IMR-90 (cell line): ENCODE measurements around the gene SLC25A3. TPM values are rescaled to one million over a fixed set of nuclear protein-coding genes. Genes with fewer than 3 reads are reported as not detected.

Experiments used
- ATAC-seq: fragments of 200-7000 bp; cut with Tn5 transposase; 2 replicates; pipeline ENCODE4 v1.9.1; 2020; ENCODE audit warnings: low read depth, mild to moderate bottlenecking, moderate library complexity
- BruUV-seq: library from RNA; stranded (reverse); fragments of 400-500 nt; replicated peaks from 2 replicates; lab custom pipeline; 2021; lab: Mats Ljungman, UMichigan
- CTCF ChIA-PET: fragments of 300-600 bp; formaldehyde crosslinking; extraction: SDS; loops from one replicate; lab custom pipeline; 2021; ENCODE audit warnings: antibody characterized with exemption; lab: Yijun Ruan, JAX
- POLR2A ChIA-PET: fragments of 300-600 bp; sonication (Branson Sonifier 250); formaldehyde crosslinking; loops from one replicate; lab custom pipeline; 2022; ENCODE audit warnings: antibody characterized with exemption; ENCODE audit not compliant: unreplicated experiment; lab: Charles Lee
- DNase-seq: peaks from one replicate; pipeline ENCODE4 v3.0.0; 2013
- H2AFZ ChIP-seq: replicated peaks from 2 replicates; pipeline ENCODE3; 2013; ENCODE audit warnings: low read length, mild to moderate bottlenecking; ENCODE audit not compliant: poor library complexity
- H2AK5ac ChIP-seq: 2 replicates; pipeline ENCODE4 v1.6.1; 2013; ENCODE audit warnings: low read depth, low read length, inconsistent platforms
- H2AK9ac ChIP-seq: replicated peaks from 2 replicates; pipeline ENCODE3; 2013; ENCODE audit warnings: mild to moderate bottlenecking, low read depth, low read length, moderate library complexity; ENCODE audit not compliant: poor library complexity
- H2BK120ac ChIP-seq: 2 replicates; pipeline ENCODE4 v1.6.1; 2013; ENCODE audit warnings: low read depth, low read length, inconsistent platforms
- H2BK15ac ChIP-seq: 3 replicates; pipeline ENCODE4 v1.6.1; 2013; ENCODE audit warnings: low read depth, low read length, inconsistent platforms
- H2BK20ac ChIP-seq: 2 replicates; pipeline ENCODE4 v1.6.1; 2013; ENCODE audit warnings: low read depth, mild to moderate bottlenecking, inconsistent platforms, low read length, moderate library complexity
- H2BK5ac ChIP-seq: 2 replicates; pipeline ENCODE4 v1.6.1; 2013; ENCODE audit warnings: mild to moderate bottlenecking, low read depth, low read length, inconsistent platforms; ENCODE audit not compliant: poor library complexity, severe bottlenecking
- H3K14ac ChIP-seq: replicated peaks from 2 replicates; pipeline ENCODE4 v1.6.1; 2013; ENCODE audit warnings: low read depth, low read length, inconsistent platforms
- H3K18ac ChIP-seq: 2 replicates; pipeline ENCODE4 v1.6.1; 2013; ENCODE audit warnings: low read depth, low read length, control low read depth
- H3K23ac ChIP-seq: 2 replicates; pipeline ENCODE4 v1.6.1; 2013; ENCODE audit warnings: low read depth, low read length, inconsistent platforms
- H3K27ac ChIP-seq: 2 replicates; pipeline ENCODE4 v1.5.1; 2013; ENCODE audit warnings: mild to moderate bottlenecking, control low read depth, low read length; ENCODE audit not compliant: insufficient read depth
- H3K27me3 ChIP-seq: 2 replicates; pipeline ENCODE4 v1.6.1; 2013; ENCODE audit warnings: low read length; ENCODE audit not compliant: control insufficient read depth, insufficient read depth
- H3K36me3 ChIP-seq: 2 replicates; pipeline ENCODE4 v1.6.1; 2013; ENCODE audit warnings: low read length, mixed read lengths; ENCODE audit not compliant: control insufficient read depth, insufficient read depth
- H3K4ac ChIP-seq: 2 replicates; pipeline ENCODE4 v1.6.1; 2013; ENCODE audit warnings: low read depth, low read length, inconsistent platforms
- H3K4me1 ChIP-seq: 2 replicates; pipeline ENCODE4 v1.6.1; 2013; ENCODE audit warnings: low read length, mixed read lengths; ENCODE audit not compliant: control insufficient read depth, insufficient read depth
- H3K4me2 ChIP-seq: 2 replicates; pipeline ENCODE4 v1.6.1; 2013; ENCODE audit warnings: low read depth, mild to moderate bottlenecking, control low read depth, low read length, moderate library complexity
- H3K4me3 ChIP-seq: 2 replicates; pipeline ENCODE4 v1.5.1; 2013; ENCODE audit warnings: low read depth, mild to moderate bottlenecking, control low read depth, low read length, moderate library complexity; ENCODE audit not compliant: insufficient read depth
- H3K56ac ChIP-seq: 2 replicates; pipeline ENCODE4 v1.6.1; 2013; ENCODE audit warnings: low read length, inconsistent platforms; ENCODE audit not compliant: insufficient read depth; ENCODE audit errors: extremely low read depth
- H3K79me1 ChIP-seq, 2 experiments: 2 replicates each; pipeline ENCODE4 v1.6.1; 2013; ENCODE audit warnings: low read length in 2 of 2, inconsistent platforms in 1 of 2, low read depth in 1 of 2
- H3K9ac ChIP-seq: 2 replicates; pipeline ENCODE4 v1.6.1; 2013; ENCODE audit warnings: low read depth, low read length, control low read depth
- H3K9me1 ChIP-seq: 2 replicates; pipeline ENCODE4 v1.6.1; 2013; ENCODE audit warnings: low read length, inconsistent platforms; ENCODE audit not compliant: insufficient read depth
- H3K9me3 ChIP-seq: 2 replicates; pipeline ENCODE4 v1.6.1; 2013; ENCODE audit warnings: low read length; ENCODE audit not compliant: control insufficient read depth, insufficient read depth
- H4K20me1 ChIP-seq: 2 replicates; pipeline ENCODE4 v1.6.1; 2013; ENCODE audit warnings: low read length, inconsistent platforms; ENCODE audit not compliant: insufficient read depth
- H4K5ac ChIP-seq: 2 replicates; pipeline ENCODE4 v1.6.1; 2013; ENCODE audit warnings: mild to moderate bottlenecking, low read depth, low read length, control low read depth
- H4K8ac ChIP-seq, 2 experiments: 2 replicates each; pipeline ENCODE4 v1.6.1; 2013; ENCODE audit warnings: low read depth in 2 of 2, low read length in 2 of 2, control low read depth in 1 of 2, inconsistent platforms in 1 of 2
- H4K91ac ChIP-seq: 2 replicates; pipeline ENCODE4 v1.6.1; 2013; ENCODE audit warnings: low read depth, low read length, inconsistent platforms; ENCODE audit not compliant: insufficient read depth
- CEBPB ChIP-seq: IDR thresholded peaks from 2 replicates; pipeline ENCODE4 v1.6.1; 2012; ENCODE audit warnings: low read depth, low read length, improper control_type of control experiment
- NFE2L2 ChIP-seq: fragments of 150-350 bp; IDR thresholded peaks from 2 replicates; pipeline ENCODE4 v1.6.1; 2016; ENCODE audit warnings: low read depth, mild to moderate bottlenecking, low read length
- POLR2A ChIP-seq: IDR thresholded peaks from 2 replicates; pipeline ENCODE4 v1.6.1; 2012; ENCODE audit warnings: mild to moderate bottlenecking, low read depth, low read length
- RAD21 ChIP-seq: IDR thresholded peaks from 2 replicates; pipeline ENCODE4 v1.6.1; 2012; ENCODE audit warnings: low read length, improper control_type of control experiment
- RFX5 ChIP-seq: IDR thresholded peaks from 2 replicates; pipeline ENCODE4 v1.8.0; 2012; ENCODE audit warnings: low read depth, mild to moderate bottlenecking, low read length, moderate library complexity
- WGBS, 2 experiments: methylation state at CpG; one replicate each; pipeline versions ENCODE4 v1.1.5 to v1.1.7; 2013; ENCODE audit warnings: missing lambda C conversion rate in 2 of 2; ENCODE audit not compliant: insufficient read length in 1 of 2; ENCODE audit errors: extremely low coverage in 2 of 2; 5-methylcytosine and 5-hydroxymethylcytosine counted together
- dilution Hi-C: fragments of 300-500 bp; cut with HindIII; formaldehyde crosslinking; loops from one replicate; pipeline ENCODE4 v1.14.3; 2018; ENCODE audit warnings: low sequenced_read_pairs; ENCODE audit not compliant: unreplicated experiment
- in situ Hi-C: fragments of 300-500 bp; cut with MboI; formaldehyde crosslinking; loops from 3 replicates; pipeline ENCODE4 v1.14.3; 2019; ENCODE audit warnings: low sequenced_read_pairs, inconsistent platforms, mixed read lengths
- intact Hi-C: fragments of 100-400 bp; cut with micrococcal nuclease; formaldehyde crosslinking; loops from 2 replicates; pipeline ENCODE4 v1.10.0; 2022
- polyA plus RNA-seq, 3 experiments: library from polyadenylated mRNA; depleted of rRNA; stranded (reverse); fragments of >200 nt; gene quantifications; 2 replicates each; pipeline ENCODE4 v1.2.3, GENCODE V29; 2012; ENCODE audit warnings: low replicate concordance in 1 of 3
- total RNA-seq: library from RNA; depleted of rRNA; stranded (reverse); fragments of >200 nt; gene quantifications from 2 replicates; pipeline ENCODE4 v1.2.3, GENCODE V29; 2012
- TF ChIP-seq, protein P1 (sequence below): fragments of 150-350 bp; IDR thresholded peaks from 2 replicates; pipeline ENCODE4 v1.6.1; 2017; ENCODE audit warnings: mild to moderate bottlenecking, antibody characterized with exemption, low read length, low read depth

The SLC25A3 gene
- total and polyA plus RNA-seq, 2 of the 4 experiments (the other 2 are of a cell fraction): 657 to 861 TPM

DNA sequence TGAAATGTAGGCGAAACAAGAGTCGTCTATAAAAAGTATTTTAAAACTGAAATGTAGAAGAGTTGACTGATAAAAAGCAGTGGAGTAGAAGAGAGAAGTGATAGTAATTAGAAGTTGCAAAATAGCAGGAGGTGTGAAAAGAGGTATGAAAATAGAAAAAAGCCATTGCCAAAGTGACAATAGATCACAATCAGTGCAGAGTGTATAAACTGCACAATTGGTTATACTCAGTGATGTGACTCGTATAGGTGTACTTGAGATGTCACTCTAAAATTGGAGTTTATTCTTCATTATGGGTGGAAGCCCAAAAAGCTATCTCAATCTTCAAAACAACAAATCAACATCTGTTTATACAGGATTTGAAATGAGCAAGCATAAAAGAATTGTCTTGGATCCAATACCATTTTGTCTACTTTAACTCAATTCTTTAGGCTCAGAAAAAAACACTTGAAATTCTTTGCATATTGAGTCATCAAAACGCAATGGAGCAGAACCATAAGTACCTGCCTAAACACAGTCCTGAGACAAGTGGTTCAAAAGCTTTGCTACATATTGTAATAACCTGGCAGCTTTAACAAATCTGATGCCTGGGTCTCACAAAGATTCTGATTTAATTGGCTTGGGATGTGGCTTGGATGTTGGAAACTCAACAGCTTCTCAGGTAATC, 42.3 kb downstream of the SLC25A3 start:
- intact Hi-C loops: no loop called here

More for the DNA sequence above, 42.3 kb downstream of the SLC25A3 start:
- peak; percentile 92 for ATAC-seq
- H2BK5ac ChIP-seq: peak overlapping the region; percentile 67
- H3K4ac ChIP-seq: no peak overlapping the region
- H3K79me1 ChIP-seq: peaks cover 15 to 55% of the 10 kb centered on the region in 2 experiments
- H3K4me1 ChIP-seq: peaks cover 6% of the 10 kb centered on the region; the same call in 1 of the 2 replicates
- peaks cover 22% of the 10 kb centered on the region for H4K20me1 ChIP-seq
- H2AK5ac ChIP-seq: no peak overlapping the region
- no peak overlapping the region for H4K5ac ChIP-seq
- H2AK9ac ChIP-seq: no peak overlapping the region
- WGBS, 2 experiments: 100% methylated on average over 2 of the region's 4 CpGs; no CpG with 5 or more reads in 1 of the 2 experiments
- no peaks in the 10 kb centered on the region for H3K9me3 ChIP-seq
- no peaks in the 10 kb centered on the region for H3K27me3 ChIP-seq
- DNase-seq: peak; percentile 77
- H3K4me2 ChIP-seq: peak overlapping the region; percentile 58; the same call in 1 of the 2 replicates
- peak overlapping the region; percentile 14; the same call in 1 of the 2 replicates for H4K91ac ChIP-seq
- dilution Hi-C loops (no loop called here), in situ Hi-C loops (loop anchor here (5.0 kb wide), 1 partner anchor 33 kb away; no protein-coding TSS in a partner anchor)
- peaks cover 6% of the 10 kb centered on the region for H3K9me1 ChIP-seq
- H3K36me3 ChIP-seq: peaks cover 18% of the 10 kb centered on the region
- BruUV-seq: no TSS peak
- TF ChIP-seq, protein P1, sequence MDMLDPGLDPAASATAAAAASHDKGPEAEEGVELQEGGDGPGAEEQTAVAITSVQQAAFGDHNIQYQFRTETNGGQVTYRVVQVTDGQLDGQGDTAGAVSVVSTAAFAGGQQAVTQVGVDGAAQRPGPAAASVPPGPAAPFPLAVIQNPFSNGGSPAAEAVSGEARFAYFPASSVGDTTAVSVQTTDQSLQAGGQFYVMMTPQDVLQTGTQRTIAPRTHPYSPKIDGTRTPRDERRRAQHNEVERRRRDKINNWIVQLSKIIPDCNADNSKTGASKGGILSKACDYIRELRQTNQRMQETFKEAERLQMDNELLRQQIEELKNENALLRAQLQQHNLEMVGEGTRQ: no peak
- TF ChIP-seq CEBPB (no peak), RAD21 (no peak), RFX5 (no peak), NFE2L2 (no peak), POLR2A (no peak)
- CTCF ChIA-PET: interaction anchor here (0.9 kb wide), 1 partner anchor 14 kb away, joined by 3 read pairs; no protein-coding TSS in a partner anchor
- H2AFZ ChIP-seq: no peak overlapping the region
- 0 out of 2 replicates have a peak overlapping the region, but pooled peaks have one; percentile 46 for H3K23ac ChIP-seq
- no peak overlapping the region for H3K27ac ChIP-seq
- 0 out of 3 replicates have a peak overlapping the region, but pooled peaks have one; percentile 7 for H2BK15ac ChIP-seq
- no peak overlapping the region for H3K4me3 ChIP-seq
- POLR2A ChIA-PET: no interaction called here
- H3K18ac ChIP-seq: no peak overlapping the region
- no peak overlapping the region for H3K9ac ChIP-seq
- no peak overlapping the region for H3K14ac ChIP-seq
- peak overlapping the region; percentile 44; the same call in 1 of the 2 replicates for H2BK20ac ChIP-seq
- H3K56ac ChIP-seq: peak overlapping the region; percentile 13; the same call in 1 of the 2 replicates
- H2BK120ac ChIP-seq: no peak overlapping the region
- no peak overlapping the region for H4K8ac ChIP-seq
